Left ventricle myocardium inferior (tissue), 1 donor: ENCODE results near the gene KCNJ6. TPM values are rescaled to one million over a fixed set of nuclear protein-coding genes. Genes with fewer than 3 reads are reported as not detected.
"Not testable (repeated sequence)": the region's sequence is repeated elsewhere in the genome, so short reads cannot be mapped to it uniquely, and the experiment has no call there.

Experiments
- DNase-seq: peaks from one replicate; pipeline ENCODE4 v3.0.0-alpha.2; 2020
- H3K27ac ChIP-seq: fragments of 200-600 bp; replicated peaks from 2 replicates; pipeline ENCODE4 v1.8.0; 2021
- H3K27me3 ChIP-seq: fragments of 200-600 bp; 2 replicates; pipeline ENCODE4 v1.8.0; 2021; ENCODE audit warnings: low read depth
- H3K36me3 ChIP-seq: fragments of 200-600 bp; 2 replicates; pipeline ENCODE4 v1.8.0; 2021
- H3K4me1 ChIP-seq: fragments of 200-600 bp; 2 replicates; pipeline ENCODE4 v1.8.0; 2021
- H3K4me3 ChIP-seq: fragments of 200-600 bp; 2 replicates; pipeline ENCODE4 v1.8.0; 2021; ENCODE audit warnings: mild to moderate bottlenecking, moderate library complexity
- H3K9me3 ChIP-seq: fragments of 200-600 bp; replicated peaks from 2 replicates; pipeline ENCODE4 v1.8.0; 2021
- intact Hi-C: fragments of 100-400 bp; cut with micrococcal nuclease; formaldehyde crosslinking; loops from one replicate; pipeline ENCODE4 v1.11.0; 2022
- total RNA-seq: library from RNA; stranded (reverse); fragmentation: NEBNext Ultra II Directional; extraction: Animal tissue kit (Norgen Biotek cat#: 25700); gene quantifications from one replicate; pipeline ENCODE4 v1.2.1, GENCODE V29; 2021
- TF ChIP-seq, protein P1 (sequence below): fragments of 200-600 bp; IDR thresholded peaks from 2 replicates; pipeline ENCODE4 v1.8.0; 2021; ENCODE audit warnings: antibody characterized with exemption, mild to moderate bottlenecking, borderline replicate concordance
- donor health status: DM: no; HTN: yes; CAD: no; lungs with severe emphysema.

Gene KCNJ6
- total RNA-seq, 1 donor from 2014 or later: not detected

DNA sequence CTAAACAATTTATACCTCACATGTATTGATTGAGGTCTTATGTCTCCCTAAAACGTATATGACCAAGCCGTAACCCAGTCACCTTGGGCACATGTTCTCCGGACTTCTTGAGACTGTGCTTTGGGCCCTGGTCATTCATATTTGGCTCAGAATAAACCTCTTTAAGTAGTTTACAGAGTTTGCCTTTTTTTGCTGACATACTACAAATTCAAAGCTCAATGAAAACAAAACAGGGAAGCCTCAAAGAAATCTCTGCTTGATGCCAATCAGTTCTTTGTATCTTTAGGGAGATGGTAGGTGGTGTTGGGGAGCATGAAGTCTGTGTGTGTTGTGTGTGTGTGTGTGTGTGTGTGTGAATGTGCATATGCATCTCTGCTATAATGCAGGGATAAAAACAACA is 247.0 kb downstream of the KCNJ6 start:
- Histone ChIP-seq H3K9me3 (no peaks in the 10 kb centered on the region), H3K27me3 (peaks cover 12% of the 10 kb centered on the region), H3K27ac (no peak overlapping the region), H3K36me3 (no peaks in the 10 kb centered on the region), H3K4me3 (no peak overlapping the region), H3K4me1 (peaks cover 17% of the 10 kb centered on the region)
- intact Hi-C loops: no loop called here
- DNase-seq: no peak
- TF ChIP-seq, protein P1, sequence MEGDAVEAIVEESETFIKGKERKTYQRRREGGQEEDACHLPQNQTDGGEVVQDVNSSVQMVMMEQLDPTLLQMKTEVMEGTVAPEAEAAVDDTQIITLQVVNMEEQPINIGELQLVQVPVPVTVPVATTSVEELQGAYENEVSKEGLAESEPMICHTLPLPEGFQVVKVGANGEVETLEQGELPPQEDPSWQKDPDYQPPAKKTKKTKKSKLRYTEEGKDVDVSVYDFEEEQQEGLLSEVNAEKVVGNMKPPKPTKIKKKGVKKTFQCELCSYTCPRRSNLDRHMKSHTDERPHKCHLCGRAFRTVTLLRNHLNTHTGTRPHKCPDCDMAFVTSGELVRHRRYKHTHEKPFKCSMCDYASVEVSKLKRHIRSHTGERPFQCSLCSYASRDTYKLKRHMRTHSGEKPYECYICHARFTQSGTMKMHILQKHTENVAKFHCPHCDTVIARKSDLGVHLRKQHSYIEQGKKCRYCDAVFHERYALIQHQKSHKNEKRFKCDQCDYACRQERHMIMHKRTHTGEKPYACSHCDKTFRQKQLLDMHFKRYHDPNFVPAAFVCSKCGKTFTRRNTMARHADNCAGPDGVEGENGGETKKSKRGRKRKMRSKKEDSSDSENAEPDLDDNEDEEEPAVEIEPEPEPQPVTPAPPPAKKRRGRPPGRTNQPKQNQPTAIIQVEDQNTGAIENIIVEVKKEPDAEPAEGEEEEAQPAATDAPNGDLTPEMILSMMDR: no peak

DNA sequence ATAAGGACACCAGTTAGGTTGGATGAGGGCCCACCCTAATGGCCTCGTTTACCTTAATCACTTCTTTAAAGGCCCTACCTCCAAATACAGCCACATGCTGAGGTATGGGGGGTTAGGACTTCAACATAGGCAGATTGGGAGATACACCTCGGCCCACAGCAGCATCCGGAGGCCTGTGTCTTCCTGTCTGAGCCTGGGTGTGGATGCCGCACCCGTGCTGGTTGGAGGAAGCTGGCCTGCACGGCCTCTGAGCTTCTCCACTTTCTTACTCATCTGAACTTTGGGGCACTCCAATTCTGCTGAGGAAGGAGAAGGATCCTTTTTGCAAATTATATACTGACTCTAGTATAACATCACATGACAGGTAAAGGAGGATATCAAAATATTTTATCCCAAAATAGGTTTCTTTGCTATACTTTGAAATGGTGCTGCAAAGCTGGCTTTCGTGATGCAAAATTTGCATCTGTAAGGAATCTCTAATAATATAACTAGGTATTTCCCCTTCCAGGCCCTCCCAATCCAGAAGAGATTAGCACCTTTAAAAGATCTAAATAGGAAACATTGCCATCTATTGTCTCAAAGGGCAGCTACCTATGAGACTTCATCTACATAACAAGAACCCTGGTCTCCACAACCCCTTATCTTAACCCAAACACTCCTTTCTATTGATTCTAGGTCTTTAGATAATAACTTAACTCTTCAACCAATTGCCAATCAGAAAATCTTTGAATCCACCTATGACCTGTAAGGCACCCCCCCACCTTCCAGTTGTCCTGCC is 247.6 kb downstream of the KCNJ6 start:
- Histone ChIP-seq H3K9me3 (no peaks in the 10 kb centered on the region), H3K36me3 (no peaks in the 10 kb centered on the region), H3K27me3 (peaks cover 6% of the 10 kb centered on the region), H3K4me3 (no peak overlapping the region), H3K4me1 (peaks cover 17% of the 10 kb centered on the region), H3K27ac (no peak overlapping the region)
- intact Hi-C loops: no loop called here
- no peak for DNase-seq
- TF ChIP-seq, protein P1: no peak

DNA sequence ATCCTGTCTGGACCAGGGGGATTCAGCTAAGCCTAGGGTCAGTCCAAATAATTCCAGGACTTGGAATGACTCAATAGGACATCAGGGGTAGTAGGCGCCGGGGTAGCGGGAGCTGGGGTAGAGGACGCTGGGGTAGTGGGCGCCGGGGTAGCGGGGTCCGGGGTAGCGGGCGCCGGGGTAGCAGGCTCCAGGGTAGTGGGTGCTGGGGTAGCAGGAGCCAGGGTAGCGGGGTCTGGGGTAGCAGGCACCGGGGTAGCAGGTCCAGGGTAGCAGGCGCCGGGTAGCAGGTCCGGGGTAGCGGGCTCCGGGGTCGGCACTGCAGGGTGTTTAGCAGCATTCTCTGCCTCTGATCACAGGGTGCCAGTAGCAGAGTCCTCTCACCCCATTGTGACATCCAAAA is 248.9 kb downstream of the KCNJ6 start:
- no peaks in the 10 kb centered on the region for H3K27me3 ChIP-seq
- intact Hi-C loops: no loop called here

DNA sequence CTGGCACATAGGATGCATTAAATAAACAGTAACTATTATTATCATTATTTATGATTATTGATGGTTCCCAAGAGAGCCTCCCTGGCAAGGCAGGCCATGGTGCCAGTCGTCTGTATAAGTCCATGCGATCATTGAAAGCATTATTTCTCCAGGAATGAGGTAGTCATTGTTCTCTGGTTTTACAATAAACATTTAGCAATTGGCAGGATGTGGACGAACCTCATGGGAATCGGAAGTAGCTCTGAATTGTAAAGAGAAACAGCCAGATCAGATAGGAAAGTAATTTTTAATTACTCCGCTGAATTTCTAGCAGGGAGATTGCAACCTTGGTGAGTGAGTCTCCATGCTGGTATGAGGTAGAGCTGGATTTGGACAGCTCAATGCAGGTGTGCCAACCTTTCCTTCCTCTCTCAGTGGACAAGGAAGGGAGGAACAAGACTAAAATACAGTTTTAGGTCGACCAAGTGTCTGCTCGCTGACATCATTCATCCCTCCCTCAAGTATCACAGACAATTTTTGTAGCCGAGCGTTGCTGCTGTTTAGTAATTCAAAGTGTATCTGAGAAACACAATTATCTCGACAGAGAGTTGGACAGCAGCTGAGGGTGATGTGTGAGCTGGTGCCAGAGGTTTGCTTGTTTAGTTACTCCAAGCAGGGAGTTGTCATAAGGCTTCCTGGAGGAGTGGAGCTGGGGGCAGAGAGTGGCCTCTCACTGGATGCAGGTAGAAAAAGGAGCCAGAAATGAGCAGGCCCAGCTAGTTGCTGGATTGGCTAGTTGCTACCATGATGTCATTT is 250.8 kb downstream of the KCNJ6 start:
- intact Hi-C loops: no loop called here
- TF ChIP-seq, protein P1: no peak
- H3K4me3 ChIP-seq: no peak overlapping the region
- peaks cover 17% of the 10 kb centered on the region for H3K4me1 ChIP-seq
- no peaks in the 10 kb centered on the region for H3K36me3 ChIP-seq
- no peaks in the 10 kb centered on the region for H3K27me3 ChIP-seq
- no peak for DNase-seq
- peak overlapping the region; percentile 64 for H3K27ac ChIP-seq
- no peaks in the 10 kb centered on the region for H3K9me3 ChIP-seq

More for the DNA sequence above, 248.9 kb downstream of the KCNJ6 start:
- Histone ChIP-seq H3K4me3 (no peak overlapping the region), H3K4me1 (peaks cover 17% of the 10 kb centered on the region), H3K9me3 (no peaks in the 10 kb centered on the region), H3K36me3 (no peaks in the 10 kb centered on the region), H3K27ac (no peak overlapping the region)
- TF ChIP-seq, protein P1: no peak
- no peak for DNase-seq

DNA sequence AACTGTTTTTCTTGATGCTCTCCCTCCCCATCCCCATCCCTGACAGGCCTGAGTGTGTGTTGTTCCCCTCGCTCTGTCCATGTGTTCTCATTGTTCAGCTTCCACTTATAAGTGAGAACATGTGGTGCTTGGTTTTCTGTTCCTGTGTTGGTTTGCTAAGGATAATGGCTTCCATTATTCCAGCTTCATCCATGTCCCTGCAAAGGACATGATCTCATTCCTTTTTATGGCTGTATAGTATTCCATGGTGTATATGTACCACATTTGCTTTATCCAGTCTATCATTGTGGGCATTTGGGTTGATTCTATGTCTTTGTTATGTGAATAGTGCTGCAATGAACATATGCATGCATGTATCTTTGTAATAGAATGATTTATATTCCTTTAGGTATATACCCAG is 254.0 kb downstream of the KCNJ6 start:
- DNase-seq, H3K4me3 ChIP-seq, H3K27me3 ChIP-seq, H3K36me3 ChIP-seq, H3K9me3 ChIP-seq, H3K27ac ChIP-seq, intact Hi-C loops: not testable (repeated sequence)
- H3K4me1 ChIP-seq: peaks cover 35% of the 10 kb centered on the region

DNA sequence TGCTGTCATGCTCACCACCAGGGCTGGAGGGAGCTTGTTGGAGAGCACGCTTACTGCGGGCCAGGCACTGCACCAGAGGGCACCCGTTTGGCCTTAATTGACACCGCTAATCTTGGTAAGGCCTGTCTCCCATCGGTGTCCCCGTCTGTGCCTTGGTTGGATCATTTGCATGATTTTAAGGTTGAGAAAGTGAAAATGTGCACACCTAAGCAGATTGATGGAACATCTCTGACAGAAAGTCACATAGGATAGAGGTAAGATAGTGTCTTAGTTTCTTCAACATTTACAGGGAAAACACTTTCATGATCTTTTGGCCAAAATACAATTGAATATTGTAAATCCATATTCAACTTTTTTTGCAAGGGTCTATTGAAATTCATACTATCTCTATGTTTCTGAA is 255.5 kb downstream of the KCNJ6 start:
- Histone ChIP-seq H3K4me3 (no peak overlapping the region), H3K9me3 (peaks cover 5% of the 10 kb centered on the region), H3K4me1 (peaks cover 28% of the 10 kb centered on the region), H3K36me3 (no peaks in the 10 kb centered on the region), H3K27me3 (peaks cover 5% of the 10 kb centered on the region), H3K27ac (no peak overlapping the region)
- intact Hi-C loops: no loop called here
- no peak for DNase-seq
- TF ChIP-seq, protein P1: no peak
